ENCODE data around the gene REC8.

REC8 gene

DNA sequence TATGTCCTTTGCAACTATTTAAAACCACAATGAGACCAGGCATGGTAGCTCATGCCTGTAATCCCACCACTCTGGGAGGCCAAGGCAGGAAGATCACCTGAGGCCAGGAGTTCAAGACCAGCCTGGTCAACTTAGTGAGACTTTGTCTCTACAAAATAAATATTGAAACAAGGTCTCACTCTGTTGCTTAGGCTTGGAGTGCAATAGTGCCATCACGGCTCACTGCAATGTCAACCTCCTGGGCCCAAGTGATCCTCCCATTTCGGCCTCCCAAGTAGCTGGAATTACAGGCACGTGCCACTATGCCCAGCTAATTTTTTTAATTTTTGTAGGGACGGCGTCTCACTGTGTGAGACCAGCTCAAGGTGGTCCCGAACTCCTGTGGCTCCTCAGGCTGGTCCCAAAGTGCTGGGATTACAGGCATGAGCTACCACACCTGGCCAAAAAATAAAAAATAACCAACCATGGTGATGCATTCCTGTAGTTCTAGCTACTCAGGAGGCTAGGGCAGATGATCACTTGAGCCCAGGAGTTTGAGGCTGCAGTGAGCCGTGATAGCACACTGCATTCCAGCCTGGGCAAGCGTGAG lies 42.4 kb upstream of the REC8 start:
- no peak for TF ChIP-seq CTCF (conservative IDR thresholded peaks at IDR 0.05; ENCODE audit: low read length)
- H3K4me3 ChIP-seq (ENCODE audit: low read length) = no peak overlapping the region
- DNase-seq (ENCODE audit: low read depth) = no peak

DNA sequence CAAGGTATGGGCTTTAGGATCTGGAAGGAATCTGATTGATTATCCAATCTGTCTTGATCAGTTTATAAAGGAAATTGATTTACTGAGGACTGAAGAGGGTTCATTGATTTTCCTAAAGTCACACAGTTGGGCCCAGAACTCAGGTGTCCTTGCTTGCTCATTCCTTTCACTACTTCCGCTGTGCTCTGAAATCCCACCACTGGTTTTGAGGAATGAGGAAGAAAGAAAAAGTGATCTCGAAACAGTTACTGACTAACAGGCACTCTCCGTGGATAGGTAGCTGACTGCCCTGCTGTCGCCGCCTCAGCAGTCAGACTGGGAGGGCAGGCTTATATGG lies 41.5 kb upstream of the REC8 start, which contains the start of gene FITM1:
TSS of gene FITM1 (plus strand) at position 280 of the 337 bp plus-strand sequence. CDS start 905 bp downstream, outside the sequence.
- no peak for DNase-seq (ENCODE audit: low read depth)

DNA sequence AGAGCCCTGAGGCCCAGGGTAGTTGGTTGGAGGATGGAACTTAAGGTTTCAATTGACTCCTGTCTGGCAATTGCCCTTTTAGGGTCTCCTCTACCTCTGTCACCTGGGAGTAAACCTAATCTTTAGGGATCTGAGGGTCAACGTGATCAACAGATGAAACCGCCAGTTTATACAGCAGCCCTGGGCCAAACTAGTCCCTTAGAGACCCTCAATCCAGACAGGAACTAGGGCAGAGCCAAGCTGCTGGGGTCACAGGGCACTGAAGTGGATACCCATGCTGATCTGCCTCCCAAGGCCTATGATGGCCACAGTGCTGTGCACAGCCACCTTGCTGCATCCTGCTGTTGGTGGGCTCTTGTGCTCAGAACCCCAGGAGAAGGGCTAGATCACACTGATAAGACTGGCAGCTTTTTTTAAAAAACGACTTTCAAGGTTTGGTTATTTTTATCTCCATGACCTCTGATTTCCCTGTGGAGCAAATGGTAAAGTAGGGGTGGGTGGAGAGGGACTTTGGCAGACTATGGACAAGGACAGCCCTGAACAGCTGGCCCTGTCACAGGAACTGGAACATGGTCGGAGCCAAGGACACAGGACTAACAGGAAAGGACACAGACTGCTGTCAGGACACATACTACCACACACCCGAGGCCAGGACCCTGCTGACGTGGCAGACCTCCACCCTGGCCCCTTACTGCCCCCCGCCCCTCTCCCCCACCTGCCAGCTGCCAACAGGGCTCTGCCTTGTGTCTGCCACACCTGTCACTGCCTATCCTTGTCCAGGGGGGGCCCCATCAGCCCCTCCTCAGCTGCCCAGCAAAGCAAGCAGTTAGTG lies 40.9 kb upstream of the REC8 start:
- DNase-seq (ENCODE audit: low read depth) = no peak

More for the DNA sequence above, 41.5 kb upstream of the REC8 start, which contains the start of gene FITM1:
- no peak within 1 kb of the TSS for H3K4me3 ChIP-seq (ENCODE audit: low read length)
- no peak for TF ChIP-seq CTCF (conservative IDR thresholded peaks at IDR 0.05; ENCODE audit: low read length)

GRCh38 chr14:24131549-24131966 lies 40.3 kb upstream of the REC8 start:
- no peak overlapping the region for H3K4me3 ChIP-seq (ENCODE audit: low read length)
- no peak for TF ChIP-seq CTCF (conservative IDR thresholded peaks at IDR 0.05; ENCODE audit: low read length)

More for the DNA sequence above, 40.9 kb upstream of the REC8 start:
- TF ChIP-seq CTCF (conservative IDR thresholded peaks at IDR 0.05; ENCODE audit: low read length) = no peak
- no peak overlapping the region for H3K4me3 ChIP-seq (ENCODE audit: low read length)

GRCh38 chr14:24132061-24132685 lies 39.7 kb upstream of the REC8 start:
- no peak for DNase-seq (ENCODE audit: low read depth)
- no peak overlapping the region for H3K4me3 ChIP-seq (ENCODE audit: low read length)

More at GRCh38 chr14:24131549-24131966, 40.3 kb upstream of the REC8 start:
- no peak for DNase-seq (ENCODE audit: low read depth)

GRCh38 chr14:24132976-24133375 lies 38.9 kb upstream of the REC8 start:
- DNase-seq (ENCODE audit: low read depth) = no peak
- TF ChIP-seq CTCF (conservative IDR thresholded peaks at IDR 0.05; ENCODE audit: low read length) = no peak
- no peak overlapping the region for H3K4me3 ChIP-seq (ENCODE audit: low read length)

More at GRCh38 chr14:24132061-24132685, 39.7 kb upstream of the REC8 start:
- no peak for TF ChIP-seq CTCF (conservative IDR thresholded peaks at IDR 0.05; ENCODE audit: low read length)

Data from AG10803 (cell line).